GM12864 (cell line): Measurements from ENCODE around the gene ZGLP1.

Experiments used
- DNase-seq: peaks from one replicate; pipeline ENCODE4 v3.0.0-alpha.2; 2011; ENCODE audit warnings: low read depth
- H3K4me3 ChIP-seq: 2 replicates; pipeline ENCODE4 v1.5.1; 2011; ENCODE audit warnings: mild to moderate bottlenecking, low read depth, low read length, control low read depth
- CTCF ChIP-seq: IDR thresholded peaks from 2 replicates; pipeline ENCODE4 v1.5.1; 2011; ENCODE audit warnings: low read depth, mild to moderate bottlenecking, moderate library complexity, low read length, control low read depth, inconsistent platforms; ENCODE audit errors: missing control alignments

ZGLP1 gene

DNA sequence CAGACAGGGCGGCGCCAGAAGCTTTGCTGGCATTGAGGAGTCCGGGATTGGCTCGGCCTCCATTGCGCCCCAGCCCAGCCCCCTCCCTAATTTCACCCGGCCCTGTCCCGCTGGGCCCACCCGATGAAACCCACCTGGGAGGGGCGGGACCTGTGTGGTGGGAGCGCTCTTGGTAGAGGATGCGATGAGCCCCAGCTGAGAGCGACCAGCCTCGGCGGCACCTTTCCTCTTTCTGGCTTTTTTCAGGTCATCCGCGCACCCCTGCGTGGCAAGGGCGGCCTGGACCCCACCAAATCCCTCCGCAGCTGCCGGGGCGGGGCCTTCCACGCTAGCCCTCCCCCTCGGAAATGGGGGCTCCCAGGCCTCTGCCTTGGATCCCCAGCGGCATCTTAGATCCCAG, at the start of gene ZGLP1:
ZGLP1 (minus strand) TSS at position 393 of the 400 bp plus-strand sequence.
- no peak for TF ChIP-seq CTCF
- no peak for DNase-seq
- no peak within 1 kb of the TSS for H3K4me3 ChIP-seq

GRCh38 chr19:10356431-10356830, 46.8 kb upstream of the ZGLP1 start:
- no peak overlapping the region for H3K4me3 ChIP-seq
- no peak for DNase-seq
- TF ChIP-seq CTCF: no peak

GRCh38 chr19:10353793-10354391, 44.3 kb upstream of the ZGLP1 start:
- no peak overlapping the region for H3K4me3 ChIP-seq
- DNase-seq: no peak

GRCh38 chr19:10352764-10353671, 43.4 kb upstream of the ZGLP1 start:
- no peak overlapping the region for H3K4me3 ChIP-seq
- DNase-seq: no peak
- no peak for TF ChIP-seq CTCF

More at GRCh38 chr19:10353793-10354391, 44.3 kb upstream of the ZGLP1 start:
- no peak for TF ChIP-seq CTCF

DNA sequence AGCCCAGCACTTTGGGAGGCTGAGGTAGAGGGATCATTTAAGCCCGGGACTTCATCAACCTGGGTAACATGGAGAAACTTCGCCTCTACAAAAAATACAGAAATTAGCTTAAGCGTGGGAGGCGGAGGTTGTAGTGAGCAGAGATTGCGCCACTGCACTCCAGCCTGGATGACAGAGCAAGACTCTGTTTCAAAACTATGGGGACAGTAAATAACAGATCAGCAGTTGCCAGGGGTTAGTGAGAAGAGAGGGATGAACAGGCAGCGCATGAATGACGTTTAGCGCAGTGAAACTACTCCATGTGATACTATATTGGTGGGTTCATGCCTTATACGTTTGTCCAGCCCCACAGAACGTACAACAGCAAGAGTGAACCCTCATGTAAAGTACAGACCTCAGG, 36.9 kb upstream of the ZGLP1 start:
- no peak for DNase-seq
- no peak overlapping the region for H3K4me3 ChIP-seq
- no peak for TF ChIP-seq CTCF

DNA sequence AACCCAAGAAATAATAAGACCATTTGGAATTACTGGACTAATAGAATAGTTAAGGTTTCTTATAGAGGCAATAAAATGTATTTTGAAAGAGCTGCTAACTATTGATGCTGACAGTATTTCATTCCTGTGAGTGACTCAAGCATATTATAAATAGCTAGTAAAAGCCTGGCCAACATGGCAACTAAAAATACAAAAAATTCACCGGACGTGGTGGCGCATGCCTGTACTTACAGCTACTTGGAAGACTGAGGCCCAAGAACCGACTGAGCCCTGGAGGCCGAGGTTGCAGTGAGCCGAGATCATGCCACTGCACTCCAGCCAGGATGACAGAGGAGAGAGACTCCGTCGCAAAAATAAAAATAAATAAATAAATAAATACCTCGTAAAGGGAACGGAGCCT, 35.2 kb upstream of the ZGLP1 start:
- TF ChIP-seq CTCF: no peak
- no peak for DNase-seq
- H3K4me3 ChIP-seq: no peak overlapping the region
